Measurements from ENCODE around the gene CPB2.

CPB2 gene

DNA sequence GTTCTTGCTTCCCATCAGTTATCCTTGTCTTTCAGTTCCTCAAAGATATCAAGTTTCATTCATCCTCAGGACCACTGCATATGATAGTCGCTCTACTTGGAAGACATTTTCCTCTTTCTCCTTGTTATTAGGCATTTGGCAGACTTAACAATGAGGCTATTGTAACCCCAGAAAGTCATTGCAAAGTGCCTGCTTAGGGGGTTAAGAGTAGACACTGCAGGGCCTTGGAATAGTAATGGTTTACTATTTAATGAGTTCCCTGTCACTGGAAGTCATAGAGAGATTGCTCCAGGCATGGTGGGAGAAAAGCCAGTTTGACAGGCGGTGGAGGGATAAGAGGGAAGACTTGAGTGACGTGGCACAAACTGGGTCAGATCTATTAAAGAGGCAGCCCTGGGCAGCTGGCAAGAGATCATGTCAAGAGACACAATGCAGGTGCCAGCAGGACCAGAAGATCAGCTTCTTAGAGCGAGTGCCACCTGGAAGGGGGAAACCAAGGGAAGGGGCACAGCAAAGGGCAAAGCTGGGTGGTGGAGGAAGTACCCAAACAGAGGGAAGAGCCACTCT is 16.8 kb upstream of the CPB2 start:
- Histone ChIP-seq H3K9me3 (no peaks in the 10 kb centered on the region), H3K36me3 (peaks cover 17% of the 10 kb centered on the region), H3K27ac (no peak overlapping the region), H3K27me3 (no peaks in the 10 kb centered on the region), H3K4me1 (ENCODE audit: control insufficient read depth in 1 of 2, insufficient read depth in 1 of 2, low read depth in 1 of 2, low read length in 1 of 2) (peaks cover 9 to 14% of the 10 kb centered on the region in 2 experiments), H3K4me3 (ENCODE audit: low read depth in 1 of 2, low read length in 1 of 2) (no peak overlapping the region)
- TF ChIP-seq, protein P1, sequence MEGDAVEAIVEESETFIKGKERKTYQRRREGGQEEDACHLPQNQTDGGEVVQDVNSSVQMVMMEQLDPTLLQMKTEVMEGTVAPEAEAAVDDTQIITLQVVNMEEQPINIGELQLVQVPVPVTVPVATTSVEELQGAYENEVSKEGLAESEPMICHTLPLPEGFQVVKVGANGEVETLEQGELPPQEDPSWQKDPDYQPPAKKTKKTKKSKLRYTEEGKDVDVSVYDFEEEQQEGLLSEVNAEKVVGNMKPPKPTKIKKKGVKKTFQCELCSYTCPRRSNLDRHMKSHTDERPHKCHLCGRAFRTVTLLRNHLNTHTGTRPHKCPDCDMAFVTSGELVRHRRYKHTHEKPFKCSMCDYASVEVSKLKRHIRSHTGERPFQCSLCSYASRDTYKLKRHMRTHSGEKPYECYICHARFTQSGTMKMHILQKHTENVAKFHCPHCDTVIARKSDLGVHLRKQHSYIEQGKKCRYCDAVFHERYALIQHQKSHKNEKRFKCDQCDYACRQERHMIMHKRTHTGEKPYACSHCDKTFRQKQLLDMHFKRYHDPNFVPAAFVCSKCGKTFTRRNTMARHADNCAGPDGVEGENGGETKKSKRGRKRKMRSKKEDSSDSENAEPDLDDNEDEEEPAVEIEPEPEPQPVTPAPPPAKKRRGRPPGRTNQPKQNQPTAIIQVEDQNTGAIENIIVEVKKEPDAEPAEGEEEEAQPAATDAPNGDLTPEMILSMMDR (IDR thresholded peaks at IDR 0.05), result no peak

DNA sequence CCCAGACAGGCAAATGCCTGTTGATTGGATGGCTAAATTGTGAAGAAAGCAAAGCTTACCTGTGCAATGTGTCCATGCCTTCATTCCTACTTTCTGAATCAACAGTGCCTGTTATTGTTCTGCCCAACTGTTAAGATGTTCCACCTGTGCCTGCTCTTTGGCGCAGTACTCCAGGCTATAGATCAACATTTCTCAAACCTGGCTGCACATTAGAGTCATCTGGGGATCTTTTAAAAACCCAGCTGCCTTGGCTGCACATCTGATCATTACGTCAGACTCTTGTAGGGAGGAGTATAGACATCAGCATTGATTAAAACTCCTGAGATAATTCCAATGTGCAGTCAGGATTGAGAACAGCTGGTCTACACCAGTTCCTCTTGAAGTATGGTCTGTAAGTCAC is 16.2 kb upstream of the CPB2 start:
- Histone ChIP-seq H3K4me1 (ENCODE audit: control insufficient read depth in 1 of 2, insufficient read depth in 1 of 2, low read depth in 1 of 2, low read length in 1 of 2) (peaks cover 9 to 14% of the 10 kb centered on the region in 2 experiments), H3K36me3 (peaks cover 11% of the 10 kb centered on the region), H3K4me3 (ENCODE audit: low read depth in 1 of 2, low read length in 1 of 2) (no peak overlapping the region), H3K27me3 (no peaks in the 10 kb centered on the region), H3K9me3 (no peaks in the 10 kb centered on the region), H3K27ac (no peak overlapping the region)
- TF ChIP-seq, protein P1 (IDR thresholded peaks at IDR 0.05), result no peak

DNA sequence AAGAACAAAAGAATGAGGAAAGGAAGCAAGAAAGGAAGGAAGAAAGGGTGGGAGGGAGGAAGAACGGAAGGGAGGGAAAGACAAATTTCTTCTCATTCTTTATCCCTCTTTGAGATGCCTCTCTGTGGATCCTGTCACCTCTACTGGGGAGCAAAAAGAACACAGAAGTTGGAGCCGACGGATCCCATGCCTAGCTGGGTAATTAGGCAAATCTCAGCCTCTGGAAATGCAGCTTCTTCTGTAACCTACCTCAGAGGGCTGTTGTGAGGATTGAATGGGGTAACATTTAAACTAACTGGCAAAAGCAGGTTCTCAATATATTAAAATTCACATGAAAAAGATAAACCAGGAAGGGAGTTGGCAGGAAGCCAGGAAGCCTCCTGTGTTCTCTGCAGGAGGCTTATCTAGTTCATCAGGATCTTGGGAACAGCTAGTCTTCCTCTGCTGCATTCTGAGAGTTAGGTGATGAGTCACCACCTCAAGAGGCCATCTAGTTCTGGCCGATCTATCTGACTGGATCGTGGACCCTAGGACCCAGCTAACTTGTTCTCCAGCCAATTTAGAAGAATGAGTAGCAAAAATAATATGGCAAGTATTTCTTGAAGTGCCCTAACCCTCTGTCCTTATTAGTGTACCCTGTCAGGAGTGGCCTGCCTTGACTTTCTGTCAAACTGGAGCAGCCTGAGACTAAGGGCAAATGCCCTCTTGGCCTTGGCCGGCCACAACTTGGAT is 15.2 kb upstream of the CPB2 start:
- peaks cover 9 to 14% of the 10 kb centered on the region in 2 experiments for H3K4me1 ChIP-seq (ENCODE audit: control insufficient read depth in 1 of 2, insufficient read depth in 1 of 2, low read depth in 1 of 2, low read length in 1 of 2)
- no peaks in the 10 kb centered on the region for H3K9me3 ChIP-seq
- TF ChIP-seq, protein P1 (IDR thresholded peaks at IDR 0.05), result no peak
- no peak overlapping the region for H3K4me3 ChIP-seq (ENCODE audit: low read depth in 1 of 2, low read length in 1 of 2)
- no peaks in the 10 kb centered on the region for H3K27me3 ChIP-seq
- no peak overlapping the region for H3K27ac ChIP-seq
- H3K36me3 ChIP-seq, result peaks cover under 1% of the 10 kb centered on the region

DNA sequence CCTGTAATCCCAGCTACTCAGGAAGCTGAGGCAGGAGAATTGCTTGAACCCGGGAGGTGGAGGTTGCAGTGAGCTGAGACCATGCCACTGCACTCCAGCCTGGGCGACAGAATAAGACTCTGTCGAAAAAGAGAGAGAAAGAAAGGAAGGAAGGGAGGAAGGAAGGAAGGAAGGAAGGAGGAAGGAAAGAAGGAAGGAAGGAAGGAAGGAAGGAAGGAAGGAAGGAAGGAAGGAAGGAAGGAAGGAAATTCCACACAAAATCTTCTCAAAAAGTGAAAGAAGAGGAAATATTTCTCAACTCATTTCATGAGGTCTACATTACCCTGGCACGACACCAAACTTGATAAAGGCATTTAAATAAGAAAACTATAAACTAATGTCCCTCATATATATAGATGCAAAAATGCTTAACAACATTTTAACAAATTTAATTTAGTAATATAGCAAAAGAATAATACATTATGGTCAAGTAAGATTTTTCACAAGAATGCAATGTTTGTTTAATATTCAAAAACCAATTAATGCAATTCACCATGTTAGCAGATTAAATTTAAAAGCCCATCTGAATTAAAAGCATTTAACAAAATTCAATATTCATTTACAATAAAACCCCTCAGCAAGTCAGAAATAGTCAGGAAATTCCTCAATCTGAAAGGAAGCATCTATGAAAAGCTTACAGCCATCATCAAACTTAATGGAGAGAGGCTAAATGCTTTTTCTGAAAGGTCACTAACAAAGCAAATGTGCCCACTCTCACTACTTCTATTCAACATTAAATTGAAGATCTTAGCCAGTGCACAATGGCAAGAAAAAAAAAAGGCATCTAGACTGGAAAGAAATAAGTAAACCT is 12.0 kb upstream of the CPB2 start:
- Histone ChIP-seq H3K4me3 (ENCODE audit: low read depth in 1 of 2, low read length in 1 of 2) (no peak overlapping the region), H3K27ac (no peak overlapping the region), H3K36me3 (no peaks in the 10 kb centered on the region), H3K9me3 (no peaks in the 10 kb centered on the region), H3K4me1 (ENCODE audit: control insufficient read depth in 1 of 2, insufficient read depth in 1 of 2, low read depth in 1 of 2, low read length in 1 of 2) (no peaks in the 10 kb centered on the region), H3K27me3 (no peaks in the 10 kb centered on the region)
- TF ChIP-seq, protein P1 (IDR thresholded peaks at IDR 0.05), result no peak

DNA sequence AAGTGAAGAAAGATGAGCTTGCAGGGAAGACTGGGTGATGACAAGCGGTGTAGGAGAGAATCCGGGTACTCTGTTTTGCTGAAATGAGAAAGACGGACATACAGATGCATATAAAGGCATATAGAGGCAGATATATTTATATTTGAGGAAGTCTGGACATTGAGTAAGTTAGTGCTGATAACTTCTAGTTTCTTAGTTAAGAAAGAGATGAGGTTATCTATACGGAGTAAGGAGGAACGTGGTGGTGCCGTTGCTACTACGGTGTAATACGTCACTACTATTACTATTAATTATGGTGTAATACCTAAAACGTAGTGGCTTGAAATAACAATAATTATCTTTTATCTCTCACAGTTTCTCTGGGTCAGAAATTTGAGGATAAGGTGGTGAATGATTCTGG is 9.8 kb upstream of the CPB2 start:
- H3K27me3 ChIP-seq, result no peaks in the 10 kb centered on the region
- TF ChIP-seq, protein P1 (IDR thresholded peaks at IDR 0.05), result no peak
- H3K36me3 ChIP-seq, result no peaks in the 10 kb centered on the region
- H3K27ac ChIP-seq, result no peak overlapping the region
- H3K4me3 ChIP-seq (ENCODE audit: low read depth in 1 of 2, low read length in 1 of 2), result no peak overlapping the region
- no peaks in the 10 kb centered on the region for H3K9me3 ChIP-seq
- H3K4me1 ChIP-seq (ENCODE audit: control insufficient read depth in 1 of 2, insufficient read depth in 1 of 2, low read depth in 1 of 2, low read length in 1 of 2), result no peaks in the 10 kb centered on the region

Measured in neutrophil (primary cell).